ENCODE data around the gene ABCA5. TPM values are rescaled to one million over a fixed set of nuclear protein-coding genes. Genes with fewer than 3 reads are reported as not detected.

Gene ABCA5
- total and polyA plus RNA-seq, 2 of the 13 experiments (the other 11 are each of a cell fraction or from before 2014, with no cell fraction given), result 9.7 to 10.1 TPM

GRCh38 chr17:69268543-69269014 is 58.4 kb downstream of the ABCA5 start (continued):
- TF ChIP-seq THAP9 (CRISPR knock-in tag; IDR thresholded peaks at IDR 0.05; ENCODE audit: borderline replicate concordance) (no peak), ZNF609 (CRISPR knock-in tag; IDR thresholded peaks at IDR 0.05; ENCODE audit: borderline replicate concordance) (peak; percentile 21; the same call in 1 of the 2 replicates), ZBTB21 (CRISPR knock-in tag; IDR thresholded peaks at IDR 0.05) (peak; percentile 47; the same call in 1 of the 2 replicates), ZNF180 (CRISPR knock-in tag; IDR thresholded peaks at IDR 0.05; ENCODE audit: borderline replicate concordance, low read depth) (no peak), JUN (CRISPR knock-in tag; IDR thresholded peaks at IDR 0.05) (no peak), KLF11 (CRISPR knock-in tag; IDR thresholded peaks at IDR 0.05) (peak; percentile 52; the same call in 1 of the 2 replicates), ZNF292 (CRISPR knock-in tag; IDR thresholded peaks at IDR 0.05; ENCODE audit: borderline replicate concordance, low read depth) (peak; percentile 58; the same call in 1 of the 2 replicates), RCOR2 (CRISPR knock-in tag; IDR thresholded peaks at IDR 0.05) (0 out of 2 replicates have a peak, but pooled peaks have one; percentile 62), ZNF329 (CRISPR knock-in tag; IDR thresholded peaks at IDR 0.05; ENCODE audit: low read depth) (no peak), ZNF670 (CRISPR knock-in tag; IDR thresholded peaks at IDR 0.05; ENCODE audit: borderline replicate concordance) (no peak), REL (CRISPR knock-in tag; conservative IDR thresholded peaks at IDR 0.05) (no peak), ZNF619 (CRISPR knock-in tag; IDR thresholded peaks at IDR 0.05) (no peak), NFKBIZ (CRISPR knock-in tag; IDR thresholded peaks at IDR 0.05) (0 out of 2 replicates have a peak, but pooled peaks have one; percentile 26), ZNF703 (CRISPR knock-in tag; IDR thresholded peaks at IDR 0.05; ENCODE audit: borderline replicate concordance) (no peak), ZNF775 (CRISPR knock-in tag; IDR thresholded peaks at IDR 0.05; ENCODE audit: borderline replicate concordance) (no peak), TBP (CRISPR knock-in tag; IDR thresholded peaks at IDR 0.05) (no peak), HDAC2 (CRISPR knock-in tag; IDR thresholded peaks at IDR 0.05) (peak; percentile 76; the same call in 1 of the 2 replicates), ZNF382 (CRISPR knock-in tag; IDR thresholded peaks at IDR 0.05; ENCODE audit: borderline replicate concordance) (no peak)
- TF ChIP-seq, protein P1, sequence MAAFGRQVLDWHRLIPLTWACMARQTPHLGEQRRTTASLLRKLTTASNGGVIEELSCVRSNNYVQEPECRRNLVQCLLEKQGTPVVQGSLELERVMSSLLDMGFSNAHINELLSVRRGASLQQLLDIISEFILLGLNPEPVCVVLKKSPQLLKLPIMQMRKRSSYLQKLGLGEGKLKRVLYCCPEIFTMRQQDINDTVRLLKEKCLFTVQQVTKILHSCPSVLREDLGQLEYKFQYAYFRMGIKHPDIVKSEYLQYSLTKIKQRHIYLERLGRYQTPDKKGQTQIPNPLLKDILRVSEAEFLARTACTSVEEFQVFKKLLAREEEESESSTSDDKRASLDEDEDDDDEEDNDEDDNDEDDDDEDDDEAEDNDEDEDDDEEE (CRISPR knock-in tag; IDR thresholded peaks at IDR 0.05), result no peak
- TF ChIP-seq, protein P2, sequence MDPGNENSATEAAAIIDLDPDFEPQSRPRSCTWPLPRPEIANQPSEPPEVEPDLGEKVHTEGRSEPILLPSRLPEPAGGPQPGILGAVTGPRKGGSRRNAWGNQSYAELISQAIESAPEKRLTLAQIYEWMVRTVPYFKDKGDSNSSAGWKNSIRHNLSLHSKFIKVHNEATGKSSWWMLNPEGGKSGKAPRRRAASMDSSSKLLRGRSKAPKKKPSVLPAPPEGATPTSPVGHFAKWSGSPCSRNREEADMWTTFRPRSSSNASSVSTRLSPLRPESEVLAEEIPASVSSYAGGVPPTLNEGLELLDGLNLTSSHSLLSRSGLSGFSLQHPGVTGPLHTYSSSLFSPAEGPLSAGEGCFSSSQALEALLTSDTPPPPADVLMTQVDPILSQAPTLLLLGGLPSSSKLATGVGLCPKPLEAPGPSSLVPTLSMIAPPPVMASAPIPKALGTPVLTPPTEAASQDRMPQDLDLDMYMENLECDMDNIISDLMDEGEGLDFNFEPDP (CRISPR knock-in tag; conservative IDR thresholded peaks at IDR 0.05), result no peak
